Measurements from ENCODE around the gene FRYL. TPM values are rescaled to one million over a fixed set of nuclear protein-coding genes. Genes with fewer than 3 reads are reported as not detected.

Gene FRYL
- total RNA-seq, 1 donor from 2014 or later, result 91.4 TPM

- intact Hi-C loops (cut with micrococcal nuclease), result no loop called here
These were observed 281.2 kb downstream of the FRYL start for GRCh38 chr4:48498895-48499294.

- intact Hi-C loops (cut with micrococcal nuclease), result no loop called here
These were observed 284.1 kb downstream of the FRYL start for GRCh38 chr4:48495941-48496340.

- intact Hi-C loops (cut with micrococcal nuclease), result no loop called here
These were observed 286.5 kb downstream of the FRYL start for GRCh38 chr4:48493452-48494100.

- intact Hi-C loops (cut with micrococcal nuclease), result no loop called here
These were observed 288.4 kb downstream of the FRYL start for GRCh38 chr4:48491514-48492176.

GRCh38 chr4:48490680-48491513 lies 289.2 kb downstream of the FRYL start:
- intact Hi-C loops (cut with micrococcal nuclease), result no loop called here

GRCh38 chr4:48490012-48490679 lies 289.9 kb downstream of the FRYL start, which contains the start of gene ZAR1:
Gene ZAR1 (plus strand): TSS chr4:48490252. CDS start chr4:48490292, 40 bp downstream.
- intact Hi-C loops (cut with micrococcal nuclease), result no loop called here

- intact Hi-C loops (cut with micrococcal nuclease), result no loop called here
These were observed 290.4 kb downstream of the FRYL start for GRCh38 chr4:48489683-48490011.

- intact Hi-C loops (cut with micrococcal nuclease), result no loop called here
These were observed 295.4 kb downstream of the FRYL start for GRCh38 chr4:48484494-48485168.

GRCh38 chr4:48483777-48484493 lies 296.1 kb downstream of the FRYL start:
- intact Hi-C loops (cut with micrococcal nuclease), result loop anchor here (2.0 kb wide), 1 partner anchor 167 kb away; no protein-coding TSS in a partner anchor

GRCh38 chr4:48483006-48483776 lies 296.9 kb downstream of the FRYL start, which contains the start of gene SLC10A4:
Gene SLC10A4 (plus strand): TSS chr4:48483343. CDS start chr4:48483562, 219 bp downstream.
- intact Hi-C loops (cut with micrococcal nuclease), result loop anchor here (2.0 kb wide), 1 partner anchor 166 kb away; no protein-coding TSS in a partner anchor

GRCh38 chr4:48481581-48481980 lies 298.5 kb downstream of the FRYL start:
- intact Hi-C loops (cut with micrococcal nuclease), result no loop called here

- intact Hi-C loops (cut with micrococcal nuclease), result no loop called here
These were observed 301.8 kb downstream of the FRYL start for GRCh38 chr4:48478273-48478672.

- intact Hi-C loops (cut with micrococcal nuclease), result no loop called here
These were observed 304.3 kb downstream of the FRYL start for GRCh38 chr4:48475770-48476169.

- intact Hi-C loops (cut with micrococcal nuclease), result no loop called here
These were observed 307.3 kb downstream of the FRYL start for GRCh38 chr4:48472794-48473193.

GRCh38 chr4:48470570-48470969 lies 309.5 kb downstream of the FRYL start:
- intact Hi-C loops (cut with micrococcal nuclease), result no loop called here

GRCh38 chr4:48470137-48470536 lies 309.9 kb downstream of the FRYL start:
- intact Hi-C loops (cut with micrococcal nuclease), result no loop called here

- intact Hi-C loops (cut with micrococcal nuclease), result no loop called here
These were observed 312.2 kb downstream of the FRYL start for GRCh38 chr4:48467891-48468290.

- intact Hi-C loops (cut with micrococcal nuclease), result no loop called here
These were observed 312.6 kb downstream of the FRYL start for GRCh38 chr4:48467442-48467841.

GRCh38 chr4:48462363-48462762 lies 317.7 kb downstream of the FRYL start:
- intact Hi-C loops (cut with micrococcal nuclease), result no loop called here

All from T-helper 1 cell treated with Interleukin-12 subunit alpha and Interleukin-12 subunit beta and Interleukin-4 antibody, amounts not matched to agents 30 ng/mL and 1 ng/mL, for 36 hours (primary cell).